Lung (tissue), 12 donors: Measurements from ENCODE around the gene COX6B2. TPM values are rescaled to one million over a fixed set of nuclear protein-coding genes. Genes with fewer than 3 reads are reported as not detected.
A peak's percentile ranks its signal among the peaks of the same experiment; 100 is the strongest.

Source experiments
- ATAC-seq: fragments of 200-7000 bp; cut with Tn5 transposase; one replicate; pipeline ENCODE4 v1.9.1; 2020; ENCODE audit warnings: moderate number of reproducible peaks; ENCODE audit not compliant: insufficient read depth, low FRiP score
- DNase-seq, 3 donors: peaks; one replicate each; pipeline ENCODE4 v3.0.0-alpha.2; 2013 to 2017
- H3K27ac ChIP-seq, 2 donors: one replicate each; pipeline ENCODE4 v1.5.1; 2013; ENCODE audit warnings: mild to moderate bottlenecking in 2 of 2, moderate library complexity in 2 of 2, control low read depth in 1 of 2, inconsistent platforms in 1 of 2, low read depth in 1 of 2, low read length in 1 of 2
- H3K27me3 ChIP-seq, 3 donors: one replicate each; pipeline ENCODE4 v1.5.1; 2013; ENCODE audit warnings: low read length in 2 of 3; ENCODE audit not compliant: control insufficient read depth in 3 of 3, insufficient read depth in 3 of 3
- H3K36me3 ChIP-seq, 4 donors: one replicate each; pipeline ENCODE4 v1.5.1; 2013; ENCODE audit warnings: low read length in 4 of 4, mild to moderate bottlenecking in 1 of 4, moderate library complexity in 1 of 4; ENCODE audit not compliant: control insufficient read depth in 4 of 4, insufficient read depth in 4 of 4
- H3K4me1 ChIP-seq, 5 donors: one replicate each; pipeline ENCODE4 v1.5.1; 2013; ENCODE audit warnings: low read length in 5 of 5, mild to moderate bottlenecking in 2 of 5, moderate library complexity in 1 of 5; ENCODE audit not compliant: control insufficient read depth in 5 of 5, insufficient read depth in 5 of 5
- H3K4me3 ChIP-seq: one replicate; pipeline ENCODE4 v1.5.1; 2013; ENCODE audit warnings: mild to moderate bottlenecking, control low read depth, moderate library complexity
- H3K9ac ChIP-seq, 2 donors: one replicate each; pipeline ENCODE4 v1.5.1; 2013; ENCODE audit warnings: low read length in 2 of 2, control low read depth in 1 of 2; ENCODE audit not compliant: insufficient read depth in 1 of 2
- H3K9me3 ChIP-seq, 4 donors: one replicate each; pipeline ENCODE4 v1.5.1; 2013; ENCODE audit warnings: low read length in 3 of 4, mild to moderate bottlenecking in 1 of 4, moderate library complexity in 1 of 4; ENCODE audit not compliant: control insufficient read depth in 4 of 4, insufficient read depth in 3 of 4
- CTCF ChIP-seq: IDR thresholded peaks from 2 replicates; pipeline ENCODE4 v1.5.1; 2012; ENCODE audit warnings: mild to moderate bottlenecking; ENCODE audit errors: control extremely low read depth, extremely low read depth
- WGBS, 2 donors: extraction: QIAGEN DNeasy Blood & Tissue Kit; methylation state at CpG; one replicate each; pipeline ENCODE4 v1.1.7; 2013; 5-methylcytosine and 5-hydroxymethylcytosine counted together
- polyA plus RNA-seq, 2 donors: library from polyadenylated mRNA; stranded (reverse); fragments of 200-250 nt; gene quantifications; one replicate each; pipeline ENCODE4 v1.2.1, GENCODE V29; 2013
- total RNA-seq, 2 donors: library from RNA; depleted of rRNA in 1 of 2; stranded (reverse); fragments of >200 nt in 1 of 2; gene quantifications; one replicate each; pipeline ENCODE4 v1.2.1, GENCODE V29; 2014 to 2021
- donor health status: control.
- donor health status: control.
- donor health status: Bipolar disorder and iron deficiency.
- donor health status: healthy.
- donor health status: DM: yes; HTN: yes; CAD: no.

The COX6B2 gene
- total and polyA plus RNA-seq, 4 donors = 0.16 to 1.4 (median 0.50) TPM; not detected in 1

- WGBS, 2 donors = 91 to 93% methylated on average over 39 of the region's 39 CpGs
- no peak overlapping the region for H3K27ac ChIP-seq
- H3K36me3 ChIP-seq = peaks cover 0 to 14% (median 6%) of the 10 kb centered on the region in 4 donors
- no peaks in the 10 kb centered on the region for H3K27me3 ChIP-seq
- no peak for TF ChIP-seq CTCF
- peaks cover 0 to 8% (median 3%) of the 10 kb centered on the region in 5 donors for H3K4me1 ChIP-seq
- no peak overlapping the region for H3K9ac ChIP-seq
- no peaks in the 10 kb centered on the region for H3K9me3 ChIP-seq
- no peak overlapping the region for H3K4me3 ChIP-seq
- peak; percentile 38 to 42 (median 41) for DNase-seq
- no peak for ATAC-seq
Observed at GRCh38 chr19:55304279-55304978, 50.1 kb downstream of the COX6B2 start.

- Histone ChIP-seq H3K27me3 (no peaks in the 10 kb centered on the region), H3K4me3 (no peak overlapping the region), H3K9ac (no peak overlapping the region), H3K9me3 (no peaks in the 10 kb centered on the region), H3K4me1 (peaks cover 0 to 8% (median 3%) of the 10 kb centered on the region in 5 donors), H3K36me3 (peaks cover 0 to 12% (median 5%) of the 10 kb centered on the region in 4 donors), H3K27ac (no peak overlapping the region)
- TF ChIP-seq CTCF = no peak
- 93 to 97% methylated on average over 11 of the region's 11 CpGs for WGBS, 2 donors
- no peak for DNase-seq
- no peak for ATAC-seq
Observed at GRCh38 chr19:55303477-55303876, 51.0 kb downstream of the COX6B2 start.

- H3K9me3 ChIP-seq = no peaks in the 10 kb centered on the region
- peaks cover 0 to 8% (median 3%) of the 10 kb centered on the region in 5 donors for H3K4me1 ChIP-seq
- H3K27ac ChIP-seq = no peak overlapping the region
- H3K9ac ChIP-seq = peak overlapping the region in 1 of 2 donors; percentile 51
- no peak for DNase-seq
- no peak for ATAC-seq
- H3K27me3 ChIP-seq = no peaks in the 10 kb centered on the region
- 68 to 73% methylated on average over 12 of the region's 12 CpGs for WGBS, 2 donors
- no peak overlapping the region for H3K4me3 ChIP-seq
- no peak for TF ChIP-seq CTCF
- peaks cover 0 to 13% (median 5%) of the 10 kb centered on the region in 4 donors for H3K36me3 ChIP-seq
Observed at GRCh38 chr19:55302318-55302703, 52.2 kb downstream of the COX6B2 start.
